ENCODE measurements around the gene TAS2R39. TPM values are rescaled to one million over a fixed set of nuclear protein-coding genes. Genes with fewer than 3 reads are reported as not detected.

The TAS2R39 gene
- polyA plus RNA-seq, 1 of the 3 experiments (the other 2 are of a cell fraction) = not detected

DNA sequence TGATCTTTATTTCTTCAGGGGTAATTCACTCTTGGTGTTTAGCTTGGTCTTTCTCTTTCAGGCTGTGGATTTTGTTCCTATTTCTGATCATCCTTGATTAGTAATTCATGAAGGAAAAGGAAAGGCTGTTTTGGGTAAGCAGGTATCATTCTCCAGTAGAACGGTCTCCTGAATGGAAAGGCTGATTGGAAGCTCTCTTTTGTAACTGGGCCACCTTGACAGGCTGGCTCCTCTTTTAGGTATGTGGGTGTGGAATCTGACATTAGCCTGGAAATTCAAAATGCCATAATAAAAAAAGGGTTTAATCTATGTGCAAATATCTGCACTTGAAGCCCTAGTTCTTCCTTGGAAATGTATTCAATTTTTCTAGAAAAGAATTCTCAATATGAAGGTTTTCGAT, 18.9 kb downstream of the TAS2R39 start (continued):
- TF ChIP-seq REST (IDR thresholded peaks at IDR 0.05; ENCODE audit: low read depth, low read length) (no peak), FOXM1 (IDR thresholded peaks at IDR 0.05; ENCODE audit: low read depth) (no peak), USF1 (IDR thresholded peaks at IDR 0.05; ENCODE audit: borderline replicate concordance, low read depth) (no peak), YY1 (IDR thresholded peaks at IDR 0.05; ENCODE audit: low read depth) (no peak), SIN3A (IDR thresholded peaks at IDR 0.05; ENCODE audit: borderline replicate concordance, low read depth, low read length) (no peak), MAX (IDR thresholded peaks at IDR 0.05; ENCODE audit: low read depth) (no peak), NRF1 (IDR thresholded peaks at IDR 0.05; ENCODE audit: low read depth, low read length) (no peak), ELF1 (IDR thresholded peaks at IDR 0.05) (no peak)
- TF ChIP-seq, protein P1, sequence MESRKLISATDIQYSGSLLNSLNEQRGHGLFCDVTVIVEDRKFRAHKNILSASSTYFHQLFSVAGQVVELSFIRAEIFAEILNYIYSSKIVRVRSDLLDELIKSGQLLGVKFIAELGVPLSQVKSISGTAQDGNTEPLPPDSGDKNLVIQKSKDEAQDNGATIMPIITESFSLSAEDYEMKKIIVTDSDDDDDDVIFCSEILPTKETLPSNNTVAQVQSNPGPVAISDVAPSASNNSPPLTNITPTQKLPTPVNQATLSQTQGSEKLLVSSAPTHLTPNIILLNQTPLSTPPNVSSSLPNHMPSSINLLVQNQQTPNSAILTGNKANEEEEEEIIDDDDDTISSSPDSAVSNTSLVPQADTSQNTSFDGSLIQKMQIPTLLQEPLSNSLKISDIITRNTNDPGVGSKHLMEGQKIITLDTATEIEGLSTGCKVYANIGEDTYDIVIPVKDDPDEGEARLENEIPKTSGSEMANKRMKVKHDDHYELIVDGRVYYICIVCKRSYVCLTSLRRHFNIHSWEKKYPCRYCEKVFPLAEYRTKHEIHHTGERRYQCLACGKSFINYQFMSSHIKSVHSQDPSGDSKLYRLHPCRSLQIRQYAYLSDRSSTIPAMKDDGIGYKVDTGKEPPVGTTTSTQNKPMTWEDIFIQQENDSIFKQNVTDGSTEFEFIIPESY (IDR thresholded peaks at IDR 0.05; ENCODE audit: borderline replicate concordance, low read depth) = no peak

- ChIA-PET POLR2A (no interaction called here), CTCF (interaction anchor here (0.6 to 4.0 kb wide), 4 partner anchors 12 to 196 kb away, joined by 3 to 47 read pairs (median 4); no protein-coding TSS in a partner anchor)
- Histone ChIP-seq H4K20me1 (ENCODE audit: insufficient read depth) (no peaks in the 10 kb centered on the region), H3K9me3 (no peaks in the 10 kb centered on the region), H3K9me2 (no peaks in the 10 kb centered on the region), H3K4me2 (no peak overlapping the region), H3K9ac (no peak overlapping the region), H3K79me2 (ENCODE audit: insufficient read depth) (no peaks in the 10 kb centered on the region), H3K36me3 (replicated peaks in 1 of 2; ENCODE audit: control insufficient read depth in 1 of 2, insufficient read depth in 2 of 2, low read length in 1 of 2) (no peaks in the 10 kb centered on the region), H2AFZ (ENCODE audit: low read depth) (no peak overlapping the region), H3F3A (replicated peaks; ENCODE audit: insufficient read depth) (no peaks in the 10 kb centered on the region), H3K4me3 (ENCODE audit: low read depth in 2 of 2, low read length in 1 of 2) (no peak overlapping the region), H3K4me1 (ENCODE audit: control insufficient read depth in 1 of 2, insufficient read depth in 2 of 2, low read depth in 1 of 2, low read length in 1 of 2) (no peaks in the 10 kb centered on the region), H3K27ac (ENCODE audit: low read depth in 2 of 2, low read length in 1 of 2) (no peak overlapping the region), H3K27me3 (ENCODE audit: insufficient read depth) (peaks cover 30% of the 10 kb centered on the region; the same call in 1 of the 2 replicates)
- TF ChIP-seq USF1 (IDR thresholded peaks at IDR 0.05; ENCODE audit: borderline replicate concordance, low read depth) = no peak
- TF ChIP-seq IRF3 (IDR thresholded peaks at IDR 0.05; ENCODE audit: low read depth, low read length) = no peak
- TF ChIP-seq, protein P2, sequence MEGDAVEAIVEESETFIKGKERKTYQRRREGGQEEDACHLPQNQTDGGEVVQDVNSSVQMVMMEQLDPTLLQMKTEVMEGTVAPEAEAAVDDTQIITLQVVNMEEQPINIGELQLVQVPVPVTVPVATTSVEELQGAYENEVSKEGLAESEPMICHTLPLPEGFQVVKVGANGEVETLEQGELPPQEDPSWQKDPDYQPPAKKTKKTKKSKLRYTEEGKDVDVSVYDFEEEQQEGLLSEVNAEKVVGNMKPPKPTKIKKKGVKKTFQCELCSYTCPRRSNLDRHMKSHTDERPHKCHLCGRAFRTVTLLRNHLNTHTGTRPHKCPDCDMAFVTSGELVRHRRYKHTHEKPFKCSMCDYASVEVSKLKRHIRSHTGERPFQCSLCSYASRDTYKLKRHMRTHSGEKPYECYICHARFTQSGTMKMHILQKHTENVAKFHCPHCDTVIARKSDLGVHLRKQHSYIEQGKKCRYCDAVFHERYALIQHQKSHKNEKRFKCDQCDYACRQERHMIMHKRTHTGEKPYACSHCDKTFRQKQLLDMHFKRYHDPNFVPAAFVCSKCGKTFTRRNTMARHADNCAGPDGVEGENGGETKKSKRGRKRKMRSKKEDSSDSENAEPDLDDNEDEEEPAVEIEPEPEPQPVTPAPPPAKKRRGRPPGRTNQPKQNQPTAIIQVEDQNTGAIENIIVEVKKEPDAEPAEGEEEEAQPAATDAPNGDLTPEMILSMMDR (IDR thresholded peaks at IDR 0.05) = no peak
- TF ChIP-seq RCOR1 (IDR thresholded peaks at IDR 0.05; ENCODE audit: low read length) = no peak
- no peak for TF ChIP-seq FOSL2 (IDR thresholded peaks at IDR 0.05; ENCODE audit: borderline replicate concordance, low read depth)
- TF ChIP-seq NRF1 (IDR thresholded peaks at IDR 0.05; ENCODE audit: low read depth, low read length) = no peak
- no peak for TF ChIP-seq RAD21 (IDR thresholded peaks at IDR 0.05; ENCODE audit: low read length)
- TF ChIP-seq GATA2 (CRISPR knock-in tag; IDR thresholded peaks at IDR 0.05) = no peak
- TF ChIP-seq YY1 (IDR thresholded peaks at IDR 0.05; ENCODE audit: low read depth) = no peak
- TF ChIP-seq MEF2A (IDR thresholded peaks at IDR 0.05; ENCODE audit: borderline replicate concordance, low read depth) = no peak
- WGBS (ENCODE audit: low lambda C conversion rate) = 23% methylated on average over 3 of the region's 3 CpGs
- no peak for DNase-seq
Measured at GRCh38 chr7:143203386-143203785, 20.2 kb downstream of the TAS2R39 start.

Data from SK-N-SH (cell line).